Measurements from ENCODE around the gene USHBP1. TPM values are rescaled to one million over a fixed set of nuclear protein-coding genes. Genes with fewer than 3 reads are reported as not detected.

The USHBP1 gene
- total and polyA plus RNA-seq, 2 of the 13 experiments (the other 11 are each of a cell fraction or from before 2014, with no cell fraction given): 0.15 to 1.5 TPM

GRCh38 chr19:17309198-17309964 is 44.8 kb upstream of the USHBP1 start, which contains the start of gene DDA1 (continued):
- TF ChIP-seq MZF1 (CRISPR knock-in tag; IDR thresholded peaks at IDR 0.05; ENCODE audit: borderline replicate concordance) (0 out of 2 replicates have a peak, but pooled peaks have one; percentile 30), CREB1 (IDR thresholded peaks at IDR 0.05) (peak; percentile 84), CREB1 (CRISPR knock-in tag; IDR thresholded peaks at IDR 0.05) (peak; percentile 85), MBD4 (IDR thresholded peaks at IDR 0.05; ENCODE audit: borderline replicate concordance, low read length) (no peak), NRL (CRISPR knock-in tag; IDR thresholded peaks at IDR 0.05; ENCODE audit: borderline replicate concordance) (peak; percentile 61; the same call in 1 of the 2 replicates), TBX3 (IDR thresholded peaks at IDR 0.05; ENCODE audit: borderline replicate concordance) (peak; percentile 47; the same call in 1 of the 2 replicates), ZNF747 (CRISPR knock-in tag; IDR thresholded peaks at IDR 0.05; ENCODE audit: borderline replicate concordance) (peak; percentile 59; the same call in 1 of the 2 replicates), CREM (IDR thresholded peaks at IDR 0.05) (peak; percentile 85), CREM (CRISPR knock-in tag; IDR thresholded peaks at IDR 0.05) (no peak), ATF7-NPFF (CRISPR knock-in tag; IDR thresholded peaks at IDR 0.05; ENCODE audit: low read depth) (no peak), SP4 (CRISPR knock-in tag; IDR thresholded peaks at IDR 0.05) (peak; percentile 93), SPEN (CRISPR knock-in tag; IDR thresholded peaks at IDR 0.05; ENCODE audit: low read depth) (peak; percentile 60), ZNF792 (CRISPR knock-in tag; IDR thresholded peaks at IDR 0.05) (no peak), ZBTB25 (CRISPR knock-in tag; IDR thresholded peaks at IDR 0.05) (peak; percentile 77), ZNF558 (CRISPR knock-in tag; IDR thresholded peaks at IDR 0.05; ENCODE audit: borderline replicate concordance) (no peak), ZFX (CRISPR knock-in tag; IDR thresholded peaks at IDR 0.05; ENCODE audit: low read depth) (peak; percentile 75; the same call in 1 of the 2 replicates), GATAD1 (CRISPR knock-in tag; IDR thresholded peaks at IDR 0.05) (peak; percentile 88), ZBTB3 (CRISPR knock-in tag; IDR thresholded peaks at IDR 0.05; ENCODE audit: borderline replicate concordance, low read depth) (0 out of 2 replicates have a peak, but pooled peaks have one; percentile 12), ZNF552 (CRISPR knock-in tag; IDR thresholded peaks at IDR 0.05; ENCODE audit: borderline replicate concordance) (no peak), MAFG (CRISPR knock-in tag; IDR thresholded peaks at IDR 0.05) (no peak), RFX1 (IDR thresholded peaks at IDR 0.05) (no peak), MTA1 (CRISPR knock-in tag; IDR thresholded peaks at IDR 0.05; ENCODE audit: borderline replicate concordance) (no peak; the same call in 1 of the 2 replicates), SMAD9 (CRISPR knock-in tag; IDR thresholded peaks at IDR 0.05) (no peak), HDAC1 (CRISPR knock-in tag; IDR thresholded peaks at IDR 0.05) (0 out of 2 replicates have a peak, but pooled peaks have one; percentile 2), AGO2 (optimal IDR thresholded peaks at IDR 0.05; ENCODE audit: low read depth, low read length) (peak; percentile 36)
- TF ChIP-seq, protein P1, sequence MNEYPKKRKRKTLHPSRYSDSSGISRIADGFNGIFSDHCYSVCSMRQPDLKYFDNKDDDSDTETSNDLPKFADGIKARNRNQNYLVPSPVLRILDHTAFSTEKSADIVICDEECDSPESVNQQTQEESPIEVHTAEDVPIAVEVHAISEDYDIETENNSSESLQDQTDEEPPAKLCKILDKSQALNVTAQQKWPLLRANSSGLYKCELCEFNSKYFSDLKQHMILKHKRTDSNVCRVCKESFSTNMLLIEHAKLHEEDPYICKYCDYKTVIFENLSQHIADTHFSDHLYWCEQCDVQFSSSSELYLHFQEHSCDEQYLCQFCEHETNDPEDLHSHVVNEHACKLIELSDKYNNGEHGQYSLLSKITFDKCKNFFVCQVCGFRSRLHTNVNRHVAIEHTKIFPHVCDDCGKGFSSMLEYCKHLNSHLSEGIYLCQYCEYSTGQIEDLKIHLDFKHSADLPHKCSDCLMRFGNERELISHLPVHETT (CRISPR knock-in tag; conservative IDR thresholded peaks at IDR 0.05): 0 out of 2 replicates have a peak, but pooled peaks have one; percentile 31

Data from HepG2 (cell line).